GM21723 (cell line): Measurements from ENCODE around the gene RAB40B.
"Not testable (repeated sequence)": the region's sequence is repeated elsewhere in the genome, so short reads cannot be mapped to it uniquely, and the experiment has no call there.

ENCODE experiments used
- ATAC-seq: cut with Tn5 transposase; IDR thresholded peaks from one replicate; pipeline ENCODE4 v1.9.1; 2021; ENCODE audit warnings: mild to moderate bottlenecking, moderate library complexity; ENCODE audit not compliant: unreplicated experiment

Gene RAB40B

GRCh38 chr17:82698065-82698973, at the start of gene RAB40B:
Gene RAB40B (minus strand): TSS chr17:82698698. CDS start chr17:82698596, 102 bp downstream.
- ATAC-seq = peak; percentile 95

GRCh38 chr17:82745524-82745923, 47.0 kb upstream of the RAB40B start:
- ATAC-seq = no peak

DNA sequence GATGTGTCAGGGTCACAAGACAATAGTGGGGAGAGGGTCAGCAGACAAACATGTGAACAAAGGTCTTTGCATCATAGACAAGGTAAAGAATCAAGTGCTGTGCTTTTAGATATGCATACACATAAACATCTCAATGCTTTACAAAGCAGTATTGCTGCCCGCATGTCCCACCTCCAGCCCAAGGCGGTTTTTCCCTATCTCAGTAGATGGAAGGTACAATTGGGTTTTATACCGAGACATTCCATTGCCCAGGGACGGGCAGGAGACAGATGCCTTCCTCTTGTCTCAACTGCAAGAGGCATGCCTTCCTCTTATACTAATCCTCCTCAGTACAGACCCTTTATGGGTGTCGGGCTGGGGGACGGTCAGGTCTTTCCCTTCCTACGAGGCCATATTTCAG, 46.2 kb upstream of the RAB40B start:
- ATAC-seq = not testable (repeated sequence)

GRCh38 chr17:82743344-82744219, 45.1 kb upstream of the RAB40B start:
- no peak for ATAC-seq

DNA sequence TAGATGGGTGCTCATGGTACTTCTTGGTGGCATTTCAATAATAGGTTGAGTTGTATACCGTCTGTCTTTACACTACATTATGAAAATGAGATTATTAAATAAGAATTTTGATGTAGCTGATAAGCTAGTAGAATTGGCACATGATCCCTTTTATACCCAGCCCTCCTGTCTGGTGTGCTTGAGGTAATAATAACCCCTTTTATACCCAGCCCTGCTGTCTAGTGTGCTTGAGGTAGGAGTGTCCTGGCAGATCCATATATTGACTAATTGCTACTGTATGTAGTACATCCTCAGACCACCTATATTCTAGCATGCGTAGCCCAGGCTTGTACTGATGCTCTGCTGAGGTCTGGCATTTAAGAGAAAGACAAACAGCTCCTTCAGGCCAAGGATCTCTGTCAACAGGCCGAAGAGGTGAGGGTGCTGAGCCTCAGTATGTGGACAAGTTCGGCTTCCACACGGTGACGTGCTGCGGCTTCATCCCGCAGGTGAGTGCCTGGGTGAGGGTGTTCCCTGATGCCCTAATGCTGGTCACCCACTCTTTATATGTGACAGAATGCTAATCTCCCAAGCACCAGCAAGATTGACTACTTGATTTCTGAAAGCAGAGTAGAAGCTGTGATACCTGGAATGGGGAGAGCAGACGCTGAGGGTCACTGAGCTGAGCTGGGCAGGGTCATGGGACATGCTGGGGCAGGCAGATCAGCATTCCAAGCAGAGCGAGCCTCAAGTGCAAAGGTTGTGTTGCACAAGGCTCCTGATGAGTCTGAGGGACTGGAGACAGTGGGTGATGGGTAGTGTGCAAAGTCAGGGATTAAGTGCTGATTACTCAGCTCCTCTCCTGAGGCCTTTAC, 42.6 kb upstream of the RAB40B start:
- ATAC-seq = no peak

GRCh38 chr17:82737967-82738877, 39.7 kb upstream of the RAB40B start:
- ATAC-seq = no peak

GRCh38 chr17:82736511-82737185, 38.1 kb upstream of the RAB40B start:
- ATAC-seq = no peak

DNA sequence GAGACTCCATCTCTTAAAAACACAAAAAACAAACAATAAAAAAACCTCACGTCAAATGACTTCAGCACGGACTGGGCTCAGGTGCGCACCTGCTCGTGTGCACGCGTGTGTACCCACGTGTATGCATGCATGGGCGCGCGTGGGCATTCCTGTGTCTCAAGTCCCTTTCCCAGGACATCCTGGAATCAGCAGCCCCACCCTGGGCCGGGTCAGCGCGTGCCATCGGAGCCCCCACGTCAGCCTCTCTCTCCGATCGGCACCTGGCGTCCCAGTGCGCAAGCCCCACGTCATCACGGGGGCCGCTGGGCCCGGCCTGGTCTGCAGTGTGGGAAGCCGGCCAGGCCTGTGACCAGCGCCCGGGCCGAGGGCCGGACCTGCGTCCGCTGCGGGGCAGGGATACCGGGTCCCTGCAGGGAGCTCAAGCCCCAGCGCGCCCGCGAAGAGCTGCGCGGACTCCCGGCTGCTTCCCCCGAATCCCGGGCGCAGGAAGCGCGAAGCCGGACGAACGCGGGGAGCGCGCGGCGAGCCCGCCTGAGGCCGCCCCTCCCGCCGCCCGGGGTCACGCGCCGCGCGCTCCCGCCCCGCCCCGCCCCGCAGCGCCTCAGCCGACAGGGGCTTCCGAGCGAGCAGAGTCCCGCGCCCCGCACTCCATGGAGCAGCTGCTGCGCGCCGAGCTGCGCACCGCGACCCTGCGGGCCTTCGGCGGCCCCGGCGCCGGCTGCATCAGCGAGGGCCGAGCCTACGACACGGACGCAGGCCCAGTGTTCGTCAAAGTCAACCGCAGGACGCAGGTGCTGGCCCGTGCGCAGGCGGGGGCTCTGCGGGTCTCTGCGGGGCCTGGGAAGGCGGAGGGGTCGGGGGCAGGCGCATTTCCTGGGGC, 36.7 kb upstream of the RAB40B start, which contains the start of gene FN3K:
FN3K (plus strand) TSS at position 629 of the 880 bp plus-strand sequence; CDS start at position 651, 22 bp downstream.
- no peak for ATAC-seq

DNA sequence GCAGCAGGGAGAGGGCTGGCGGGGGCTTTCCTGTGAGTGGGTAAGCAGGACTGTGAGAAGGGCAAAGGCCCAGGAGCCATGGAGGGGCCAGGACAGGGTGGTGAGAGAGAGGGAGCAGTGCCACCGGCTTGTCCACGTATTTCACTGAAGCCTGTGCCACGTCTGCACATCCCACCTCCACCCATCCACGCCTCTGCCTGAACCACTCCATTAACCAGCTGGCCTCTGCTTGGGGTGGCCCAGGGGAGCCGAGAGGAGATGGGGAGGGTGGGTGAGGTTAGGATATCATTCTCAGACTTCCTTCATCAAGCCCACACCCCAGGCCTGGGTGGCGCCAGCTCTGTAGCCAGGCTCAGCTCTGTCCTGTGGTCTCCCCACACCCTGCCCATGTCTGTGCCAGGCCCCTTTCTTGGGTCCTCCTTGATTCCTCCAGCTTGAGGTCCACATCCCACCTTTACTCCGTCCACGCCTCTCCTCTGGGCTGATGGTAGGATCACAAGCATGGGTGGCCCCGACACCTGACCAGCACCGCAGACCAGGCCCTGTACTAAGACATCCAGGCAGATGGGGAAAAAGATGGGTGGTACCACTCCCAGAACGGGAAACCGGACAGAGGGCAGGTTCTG, 33.7 kb upstream of the RAB40B start:
- ATAC-seq = no peak

GRCh38 chr17:82729479-82730260, 31.2 kb upstream of the RAB40B start:
- ATAC-seq = no peak

GRCh38 chr17:82726427-82726826, 27.9 kb upstream of the RAB40B start:
- ATAC-seq = no peak

DNA sequence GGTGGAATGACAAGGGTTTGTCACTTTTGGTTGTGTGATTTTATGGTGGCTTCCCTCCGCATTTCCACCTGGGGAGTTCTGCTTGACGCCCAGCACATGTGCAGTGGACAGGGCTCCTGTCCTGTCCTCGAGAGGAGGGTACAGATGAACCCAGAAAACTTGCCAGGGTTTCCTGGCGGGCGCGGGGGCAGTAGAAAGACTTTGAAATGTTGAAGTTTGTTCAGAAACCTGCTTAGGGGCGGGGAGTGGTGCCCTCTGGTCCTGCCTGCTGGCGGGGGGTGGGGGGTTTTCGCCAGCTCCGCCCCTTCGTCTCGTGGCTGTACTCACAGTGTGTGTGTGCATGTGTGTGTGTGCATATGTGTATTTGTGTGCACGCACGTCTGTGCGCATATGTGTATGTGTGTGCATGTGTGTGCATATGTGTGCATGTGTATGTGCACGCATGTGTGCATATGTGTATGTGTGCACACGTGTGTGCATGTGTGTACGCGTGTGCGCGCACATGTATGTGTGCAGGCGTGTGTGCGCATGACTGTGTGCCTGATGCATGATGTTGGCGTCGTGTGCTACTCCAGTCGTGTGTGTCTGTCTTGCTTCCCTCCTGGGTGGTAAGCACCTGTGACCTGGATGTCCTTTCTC, 24.8 kb upstream of the RAB40B start:
- ATAC-seq = no peak

GRCh38 chr17:82722341-82723013, 24.0 kb upstream of the RAB40B start:
- ATAC-seq = no peak

DNA sequence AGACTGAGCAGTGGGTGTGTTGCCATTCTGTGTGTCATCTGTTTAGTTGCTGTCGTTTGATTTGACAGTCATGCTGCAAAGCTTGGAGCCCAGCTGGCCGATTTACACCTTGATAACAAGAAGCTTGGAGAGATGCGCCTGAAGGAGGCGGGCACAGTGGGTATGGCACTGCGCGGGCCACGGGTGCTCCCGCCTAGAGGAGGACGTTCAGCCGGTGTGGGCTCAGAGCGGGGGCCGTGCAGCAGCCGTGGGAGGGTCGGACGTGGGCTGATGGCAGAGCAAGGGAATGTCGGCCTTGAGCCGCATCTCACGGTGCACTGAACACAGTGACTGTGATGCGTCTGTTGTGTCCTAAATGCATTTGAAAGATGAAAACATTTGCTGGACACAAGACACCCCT, 21.7 kb upstream of the RAB40B start:
- no peak for ATAC-seq

- ATAC-seq = no peak
Observed at GRCh38 chr17:82718986-82719685, 20.6 kb upstream of the RAB40B start.
